Measurements from ENCODE around the gene NTRK2. TPM values are rescaled to one million over a fixed set of nuclear protein-coding genes. Genes with fewer than 3 reads are reported as not detected.
A peak's percentile ranks its signal among the peaks of the same experiment; 100 is the strongest.

NTRK2 gene
- total and polyA plus RNA-seq, 2 experiments from 2014 or later: 0.03 TPM; not detected in 1

DNA sequence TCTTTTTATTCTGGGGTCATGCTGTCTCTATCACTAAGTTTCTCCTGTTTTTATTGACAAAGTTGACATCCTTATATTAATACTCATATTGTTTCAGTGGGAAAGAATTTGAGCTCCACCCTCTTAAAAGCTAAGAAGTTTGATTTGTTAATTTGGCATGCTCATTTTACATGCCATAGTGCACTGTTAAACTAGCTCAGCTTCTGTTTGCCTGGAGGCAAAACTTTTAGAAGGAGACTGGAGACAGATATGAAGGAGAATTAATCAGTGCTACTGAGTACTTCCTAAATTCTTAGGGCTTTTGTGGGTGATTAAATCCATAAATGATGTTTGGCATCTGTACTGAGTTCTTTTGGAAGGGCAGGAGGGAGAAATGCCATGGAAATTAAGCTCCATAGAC lies 138.9 kb downstream of the NTRK2 start:
- no peak overlapping the region for H3K4me3 Mint-ChIP-seq
- H3K4me1 ChIP-seq (ENCODE audit: insufficient read depth): peaks cover 10% of the 10 kb centered on the region
- H3K27me3 ChIP-seq (ENCODE audit: insufficient read depth): no peaks in the 10 kb centered on the region
- no peak for DNase-seq (ENCODE audit: low spot score)
- TF ChIP-seq ZNF331 (CRISPR knock-in tag; IDR thresholded peaks at IDR 0.05; ENCODE audit: low read depth): no peak
- no peak for TF ChIP-seq ZNF114 (CRISPR knock-in tag; IDR thresholded peaks at IDR 0.05)
- no peak for TF ChIP-seq JUNB (IDR thresholded peaks at IDR 0.05; ENCODE audit: unreplicated experiment)
- TF ChIP-seq ETS1 (IDR thresholded peaks at IDR 0.05): no peak
- TF ChIP-seq CTCF (conservative IDR thresholded peaks at IDR 0.05; ENCODE audit: low read depth in 2 of 2): no peak
- no peak for TF ChIP-seq POLR2AphosphoS5 (IDR thresholded peaks at IDR 0.05; ENCODE audit: low read depth)
- TF ChIP-seq, protein P1, sequence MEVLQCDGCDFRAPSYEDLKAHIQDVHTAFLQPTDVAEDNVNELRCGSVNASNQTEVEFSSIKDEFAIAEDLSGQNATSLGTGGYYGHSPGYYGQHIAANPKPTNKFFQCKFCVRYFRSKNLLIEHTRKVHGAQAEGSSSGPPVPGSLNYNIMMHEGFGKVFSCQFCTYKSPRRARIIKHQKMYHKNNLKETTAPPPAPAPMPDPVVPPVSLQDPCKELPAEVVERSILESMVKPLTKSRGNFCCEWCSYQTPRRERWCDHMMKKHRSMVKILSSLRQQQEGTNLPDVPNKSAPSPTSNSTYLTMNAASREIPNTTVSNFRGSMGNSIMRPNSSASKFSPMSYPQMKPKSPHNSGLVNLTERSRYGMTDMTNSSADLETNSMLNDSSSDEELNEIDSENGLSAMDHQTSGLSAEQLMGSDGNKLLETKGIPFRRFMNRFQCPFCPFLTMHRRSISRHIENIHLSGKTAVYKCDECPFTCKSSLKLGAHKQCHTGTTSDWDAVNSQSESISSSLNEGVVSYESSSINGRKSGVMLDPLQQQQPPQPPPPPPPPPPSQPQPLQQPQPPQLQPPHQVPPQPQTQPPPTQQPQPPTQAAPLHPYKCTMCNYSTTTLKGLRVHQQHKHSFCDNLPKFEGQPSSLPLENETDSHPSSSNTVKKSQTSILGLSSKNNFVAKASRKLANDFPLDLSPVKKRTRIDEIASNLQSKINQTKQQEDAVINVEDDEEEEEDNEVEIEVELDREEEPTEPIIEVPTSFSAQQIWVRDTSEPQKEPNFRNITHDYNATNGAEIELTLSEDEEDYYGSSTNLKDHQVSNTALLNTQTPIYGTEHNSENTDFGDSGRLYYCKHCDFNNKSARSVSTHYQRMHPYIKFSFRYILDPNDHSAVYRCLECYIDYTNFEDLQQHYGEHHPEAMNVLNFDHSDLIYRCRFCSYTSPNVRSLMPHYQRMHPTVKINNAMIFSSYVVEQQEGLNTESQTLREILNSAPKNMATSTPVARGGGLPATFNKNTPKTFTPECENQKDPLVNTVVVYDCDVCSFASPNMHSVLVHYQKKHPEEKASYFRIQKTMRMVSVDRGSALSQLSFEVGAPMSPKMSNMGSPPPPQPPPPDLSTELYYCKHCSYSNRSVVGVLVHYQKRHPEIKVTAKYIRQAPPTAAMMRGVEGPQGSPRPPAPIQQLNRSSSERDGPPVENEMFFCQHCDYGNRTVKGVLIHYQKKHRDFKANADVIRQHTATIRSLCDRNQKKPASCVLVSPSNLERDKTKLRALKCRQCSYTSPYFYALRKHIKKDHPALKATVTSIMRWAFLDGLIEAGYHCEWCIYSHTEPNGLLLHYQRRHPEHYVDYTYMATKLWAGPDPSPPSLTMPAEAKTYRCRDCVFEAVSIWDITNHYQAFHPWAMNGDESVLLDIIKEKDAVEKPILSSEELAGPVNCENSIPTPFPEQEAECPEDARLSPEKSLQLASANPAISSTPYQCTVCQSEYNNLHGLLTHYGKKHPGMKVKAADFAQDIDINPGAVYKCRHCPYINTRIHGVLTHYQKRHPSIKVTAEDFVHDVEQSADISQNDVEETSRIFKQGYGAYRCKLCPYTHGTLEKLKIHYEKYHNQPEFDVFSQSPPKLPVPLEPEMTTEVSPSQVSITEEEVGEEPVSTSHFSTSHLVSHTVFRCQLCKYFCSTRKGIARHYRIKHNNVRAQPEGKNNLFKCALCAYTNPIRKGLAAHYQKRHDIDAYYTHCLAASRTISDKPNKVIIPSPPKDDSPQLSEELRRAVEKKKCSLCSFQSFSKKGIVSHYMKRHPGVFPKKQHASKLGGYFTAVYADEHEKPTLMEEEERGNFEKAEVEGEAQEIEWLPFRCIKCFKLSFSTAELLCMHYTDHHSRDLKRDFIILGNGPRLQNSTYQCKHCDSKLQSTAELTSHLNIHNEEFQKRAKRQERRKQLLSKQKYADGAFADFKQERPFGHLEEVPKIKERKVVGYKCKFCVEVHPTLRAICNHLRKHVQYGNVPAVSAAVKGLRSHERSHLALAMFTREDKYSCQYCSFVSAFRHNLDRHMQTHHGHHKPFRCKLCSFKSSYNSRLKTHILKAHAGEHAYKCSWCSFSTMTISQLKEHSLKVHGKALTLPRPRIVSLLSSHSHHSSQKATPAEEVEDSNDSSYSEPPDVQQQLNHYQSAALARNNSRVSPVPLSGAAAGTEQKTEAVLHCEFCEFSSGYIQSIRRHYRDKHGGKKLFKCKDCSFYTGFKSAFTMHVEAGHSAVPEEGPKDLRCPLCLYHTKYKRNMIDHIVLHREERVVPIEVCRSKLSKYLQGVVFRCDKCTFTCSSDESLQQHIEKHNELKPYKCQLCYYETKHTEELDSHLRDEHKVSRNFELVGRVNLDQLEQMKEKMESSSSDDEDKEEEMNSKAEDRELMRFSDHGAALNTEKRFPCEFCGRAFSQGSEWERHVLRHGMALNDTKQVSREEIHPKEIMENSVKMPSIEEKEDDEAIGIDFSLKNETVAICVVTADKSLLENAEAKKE (CRISPR knock-in tag; IDR thresholded peaks at IDR 0.05): no peak
- TF ChIP-seq EZH2 (IDR thresholded peaks at IDR 0.05; ENCODE audit: low read depth, unreplicated experiment): no peak
- TF ChIP-seq NANOG (IDR thresholded peaks at IDR 0.05; ENCODE audit: borderline replicate concordance): no peak
- no peak for TF ChIP-seq CREB1 (CRISPR knock-in tag; IDR thresholded peaks at IDR 0.05; ENCODE audit: low read depth)
- no peak for TF ChIP-seq STAT1 (IDR thresholded peaks at IDR 0.05; ENCODE audit: unreplicated experiment)
- TF ChIP-seq EZH2phosphoT487 (IDR thresholded peaks at IDR 0.05; ENCODE audit: unreplicated experiment): no peak
- no peak for TF ChIP-seq REST (IDR thresholded peaks at IDR 0.05; ENCODE audit: unreplicated experiment)
- H3F3A ChIP-seq (replicated peaks; ENCODE audit: low read depth): no peaks in the 10 kb centered on the region
- H3K4me1 Mint-ChIP-seq: peaks cover 23% of the 10 kb centered on the region
- peaks cover 3% of the 10 kb centered on the region for H3K27me3 Mint-ChIP-seq (ENCODE audit: insufficient read depth, low read depth, poor library complexity)
- H3K36me3 ChIP-seq (ENCODE audit: insufficient read depth): no peaks in the 10 kb centered on the region
- H3K79me2 ChIP-seq (replicated peaks; ENCODE audit: insufficient read depth): no peaks in the 10 kb centered on the region
- H3K27ac ChIP-seq (ENCODE audit: low read depth): no peak overlapping the region
- H3K4me3 ChIP-seq: no peak overlapping the region
- H3K9me2 ChIP-seq (ENCODE audit: insufficient read depth): peaks cover 5% of the 10 kb centered on the region
- H3K9me3 Mint-ChIP-seq: no peaks in the 10 kb centered on the region
- H3K27ac Mint-ChIP-seq: no peak overlapping the region
- no peak overlapping the region for H3K4me2 ChIP-seq
- H3K36me3 Mint-ChIP-seq (ENCODE audit: low read depth): no peaks in the 10 kb centered on the region
- no peak for ATAC-seq
- peak overlapping the region; percentile 16; the same call in 1 of the 2 replicates for H2AFZ ChIP-seq
- H4K20me1 ChIP-seq (replicated peaks; ENCODE audit: insufficient read depth): no peaks in the 10 kb centered on the region

Measured in GM23338 (cell line).